HepG2 (cell line): ENCODE results near the gene AZU1. TPM values are rescaled to one million over a fixed set of nuclear protein-coding genes. Genes with fewer than 3 reads are reported as not detected.

Experiments used
- ATAC-seq: fragments of 200-7000 bp; cut with Tn5 transposase; 3 replicates; pipeline ENCODE4 v1.9.1; 2020; ENCODE audit warnings: mild to moderate bottlenecking, moderate library complexity
- BruUV-seq: library from RNA; stranded (reverse); fragments of 400-500 nt; replicated peaks from 2 replicates; lab custom pipeline; 2021; lab: Mats Ljungman, UMichigan
- CTCF ChIA-PET: fragments of 300-600 bp; formaldehyde crosslinking; extraction: SDS; loops from one replicate; lab custom pipeline; 2021; ENCODE audit warnings: low total read pairs, inconsistent platforms, low intra/inter-chr PET ratio; lab: Yijun Ruan, JAX
- POLR2A ChIA-PET: fragments of 350-600 bp; sonication (Branson Sonifier 250); formaldehyde crosslinking; loops from one replicate; lab custom pipeline; 2020; ENCODE audit warnings: antibody characterized with exemption, inconsistent platforms; lab: Yijun Ruan, JAX
- DNase-seq: peaks from one replicate; pipeline ENCODE4 v3.0.0-alpha.2; 2015; ENCODE audit warnings: low spot score
- FAIRE-seq: peaks from 3 replicates; lab custom pipeline; 2011; peaks lifted over from hg19 to GRCh38; lab: Jason Lieb, UNC
- H2AFZ ChIP-seq: one replicate; pipeline ENCODE4 v1.6.1; 2011; ENCODE audit warnings: low read length, inconsistent platforms
- H3K27ac ChIP-seq: fragments of 300-600 bp; 3 replicates; pipeline ENCODE4 v1.8.0; 2011; ENCODE audit warnings: mixed run types, mild to moderate bottlenecking, mixed read lengths, low read length, inconsistent platforms; ENCODE audit not compliant: insufficient read depth; ENCODE audit errors: extremely low read length
- H3K27me3 ChIP-seq, 2 experiments: fragments of 200-600 bp in 1 of 2; 2 replicates in 1 of 2; 3 replicates in 1 of 2; pipeline versions ENCODE4 v1.6.0 to v1.8.0; 2011; ENCODE audit warnings: low read length in 2 of 2, mild to moderate bottlenecking in 2 of 2, moderate library complexity in 2 of 2, inconsistent platforms in 1 of 2; ENCODE audit not compliant: insufficient read depth in 2 of 2, control insufficient read depth in 1 of 2
- H3K36me3 ChIP-seq, 2 experiments: fragments of 200-600 bp in 1 of 2; replicated peaks in 1 of 2; 2 replicates in 1 of 2; 3 replicates in 1 of 2; pipeline versions ENCODE4 v1.5.1 to v1.8.0; 2011; ENCODE audit warnings: low read length in 2 of 2, inconsistent platforms in 1 of 2; ENCODE audit not compliant: insufficient read depth in 2 of 2, control insufficient read depth in 1 of 2
- H3K4me1 ChIP-seq: 2 replicates; pipeline ENCODE4 v1.5.1; 2012; ENCODE audit warnings: low read length, inconsistent platforms; ENCODE audit not compliant: insufficient read depth
- H3K4me2 ChIP-seq: 2 replicates; pipeline ENCODE4 v1.6.0; 2011; ENCODE audit warnings: low read depth, low read length, inconsistent platforms
- H3K4me3 ChIP-seq, 3 experiments: fragments of 200-600 bp in 1 of 3; sonication (generic), shearing (Covaris generic) in 1 of 3; replicated peaks in 1 of 3; 2 replicates each; pipeline ENCODE4 v1.5.1; 2011 to 2016; ENCODE audit warnings: low read length in 3 of 3, inconsistent platforms in 2 of 3, low read depth in 2 of 3, mild to moderate bottlenecking in 2 of 3, control low read depth in 1 of 3, mixed read lengths in 1 of 3; ENCODE audit not compliant: insufficient read depth in 1 of 3
- H3K79me2 ChIP-seq: one replicate; pipeline ENCODE4 v1.6.1; 2011; ENCODE audit warnings: low read length, inconsistent platforms; ENCODE audit not compliant: insufficient read depth
- H3K9ac ChIP-seq: 2 replicates; pipeline ENCODE4 v1.6.0; 2011; ENCODE audit warnings: mild to moderate bottlenecking, low read depth, low read length, inconsistent platforms; ENCODE audit not compliant: insufficient read depth
- H3K9me3 ChIP-seq: 2 replicates; pipeline ENCODE4 v1.5.1; 2012; ENCODE audit warnings: mild to moderate bottlenecking, low read length
- H4K20me1 ChIP-seq: 2 replicates; pipeline ENCODE4 v1.6.0; 2011; ENCODE audit warnings: inconsistent platforms, mild to moderate bottlenecking, low read length, moderate library complexity; ENCODE audit not compliant: insufficient read depth
- ADNP ChIP-seq: sonication (generic); formaldehyde crosslinking; IDR thresholded peaks from 2 replicates; pipeline ENCODE4 v1.4.0; 2020; ENCODE audit warnings: missing genetic modification reagents
- CCAR2 ChIP-seq: fragments of 200-400 bp; formaldehyde crosslinking; optimal IDR thresholded peaks from 2 replicates; pipeline ENCODE3; 2018; ENCODE audit warnings: low read depth, mild to moderate bottlenecking, low read length, moderate library complexity
- CEBPG ChIP-seq: IDR thresholded peaks from 2 replicates; pipeline ENCODE4 v1.6.1; 2016
- HIC2 ChIP-seq: sonication (generic); formaldehyde crosslinking; IDR thresholded peaks from 2 replicates; pipeline ENCODE4 v1.9.0; 2022; ENCODE audit warnings: low read depth, missing genetic modification reagents
- HOXA3 ChIP-seq: sonication (generic); formaldehyde crosslinking; IDR thresholded peaks from 2 replicates; pipeline ENCODE4 v1.5.0; 2020; ENCODE audit warnings: missing genetic modification reagents
- MEIS1 ChIP-seq: sonication (generic); formaldehyde crosslinking; IDR thresholded peaks from 2 replicates; pipeline ENCODE4 v1.9.0; 2021; ENCODE audit warnings: mild to moderate bottlenecking, missing genetic modification reagents, moderate library complexity, borderline replicate concordance
- NFKBIZ ChIP-seq: IDR thresholded peaks from 2 replicates; pipeline ENCODE4 v1.6.1; 2018; ENCODE audit warnings: missing genetic modification reagents, missing compliant biosample characterization
- PAWR ChIP-seq: sonication (generic); formaldehyde crosslinking; IDR thresholded peaks from 2 replicates; pipeline ENCODE4 v1.4.0; 2020; ENCODE audit warnings: missing genetic modification reagents, mild to moderate bottlenecking, borderline replicate concordance
- PHB2 ChIP-seq: fragments of 450-650 bp; IDR thresholded peaks from 2 replicates; pipeline ENCODE4 v1.6.1; 2018; ENCODE audit not compliant: partially characterized antibody
- SIN3A ChIP-seq: IDR thresholded peaks from 2 replicates; pipeline ENCODE4 v1.6.1; 2011; ENCODE audit warnings: low read depth, mild to moderate bottlenecking, control low read depth, low read length, borderline replicate concordance
- TRIM24 ChIP-seq: sonication (generic); formaldehyde crosslinking; IDR thresholded peaks from 2 replicates; pipeline ENCODE4 v1.8.0; 2022; ENCODE audit warnings: mild to moderate bottlenecking, missing genetic modification reagents
- ZBTB4 ChIP-seq: sonication (generic); formaldehyde crosslinking; IDR thresholded peaks from 2 replicates; pipeline ENCODE4 v1.4.0; 2020; ENCODE audit warnings: missing genetic modification reagents, mild to moderate bottlenecking, borderline replicate concordance
- ZMYM2 ChIP-seq: sonication (generic); formaldehyde crosslinking; IDR thresholded peaks from 2 replicates; pipeline ENCODE4 v1.8.0; 2022; ENCODE audit warnings: mild to moderate bottlenecking, missing genetic modification reagents
- ZMYM4 ChIP-seq: sonication (generic); formaldehyde crosslinking; IDR thresholded peaks from 2 replicates; pipeline ENCODE4 v1.8.1; 2023; ENCODE audit warnings: mild to moderate bottlenecking, missing genetic modification reagents
- ZNF207 ChIP-seq: fragments of 450-650 bp; IDR thresholded peaks from 2 replicates; pipeline ENCODE4 v1.6.1; 2016; ENCODE audit warnings: antibody characterized with exemption, borderline replicate concordance
- ZNF44 ChIP-seq: sonication (generic); formaldehyde crosslinking; IDR thresholded peaks from 2 replicates; pipeline ENCODE4 v1.5.1; 2020; ENCODE audit warnings: mild to moderate bottlenecking, missing genetic modification reagents
- ZNF512B ChIP-seq: sonication (generic); formaldehyde crosslinking; IDR thresholded peaks from 2 replicates; pipeline ENCODE4 v1.5.1; 2020; ENCODE audit warnings: missing genetic modification reagents, mild to moderate bottlenecking, borderline replicate concordance
- ZNF547 ChIP-seq: sonication (generic); formaldehyde crosslinking; IDR thresholded peaks from 2 replicates; pipeline ENCODE4 v1.5.1; 2020; ENCODE audit warnings: mild to moderate bottlenecking, missing genetic modification reagents
- ZSCAN22 ChIP-seq: sonication (generic); formaldehyde crosslinking; IDR thresholded peaks from 2 replicates; pipeline ENCODE4 v1.4.0; 2020; ENCODE audit warnings: mild to moderate bottlenecking, missing genetic modification reagents
- WGBS: methylation state at CpG from one replicate; pipeline ENCODE4 v1.1.6; 2017; ENCODE audit warnings: low lambda C conversion rate; 5-methylcytosine and 5-hydroxymethylcytosine counted together
- in situ Hi-C: cut with HindIII; loops from 2 replicates; pipeline ENCODE4 v1.10.0; 2017; ENCODE audit warnings: low pct_unique_long_range_greater_than_20kb; ENCODE audit not compliant: extremely low pct_ligation_motif_present
- intact Hi-C: fragments of 100-400 bp; cut with micrococcal nuclease; formaldehyde crosslinking; loops from one replicate; pipeline ENCODE4 v1.10.0; 2022; ENCODE audit not compliant: unreplicated experiment
- polyA plus RNA-seq, 8 experiments: library from polyadenylated mRNA; depleted of rRNA in 3 of 8; stranded (reverse) in 7 of 8; unstranded in 1 of 8; fragments of >200 nt; fragmentation: Illumina TruSeq in 4 of 8; extraction: Trizol in 4 of 8; gene quantifications; 2 replicates each; pipeline versions ENCODE4 v1.2.1 to v1.2.3, GENCODE V29; 2011 to 2016; ENCODE audit warnings: low read depth in 4 of 8, missing spikeins in 1 of 8, mixed read lengths in 1 of 8; ENCODE audit not compliant: insufficient read depth in 1 of 8
- total RNA-seq, 5 experiments: library from RNA; depleted of rRNA; stranded (reverse); fragments of >200 nt; fragmentation: Illumina TruSeq; extraction: Trizol; gene quantifications; 2 replicates each; pipeline ENCODE4 v1.2.3, GENCODE V29; 2016; ENCODE audit warnings: low read depth in 1 of 5

AZU1 gene
- total and polyA plus RNA-seq, 2 of the 13 experiments (the other 11 are each of a cell fraction or from before 2014, with no cell fraction given) = not detected

- in situ Hi-C loops = no loop called here
- H2AFZ ChIP-seq = no peak overlapping the region
- 98% methylated on average over 25 of the region's 34 CpGs for WGBS
- H4K20me1 ChIP-seq = peaks cover 85% of the 10 kb centered on the region
- no peak overlapping the region for H3K4me3 ChIP-seq
- intact Hi-C loops = no loop called here
- ChIA-PET CTCF (no interaction called here), POLR2A (no interaction called here)
- BruUV-seq = no TSS peak
- no peak overlapping the region for H3K9ac ChIP-seq
- peaks cover 55% of the 10 kb centered on the region for H3K79me2 ChIP-seq
- no peak for DNase-seq
- no peak for ATAC-seq
- H3K27ac ChIP-seq = no peak overlapping the region
- no peak overlapping the region for H3K4me2 ChIP-seq
- no peaks in the 10 kb centered on the region for H3K27me3 ChIP-seq
- no peak for FAIRE-seq
- H3K4me1 ChIP-seq = peaks cover 7% of the 10 kb centered on the region
- H3K9me3 ChIP-seq = no peaks in the 10 kb centered on the region
- H3K36me3 ChIP-seq = peaks cover 53 to 96% of the 10 kb centered on the region in 2 experiments; a peak in 4 of 5 replicates
- TF ChIP-seq HIC2 (CRISPR knock-in tag) = no peak
- no peak for TF ChIP-seq ADNP
- no peak for TF ChIP-seq ZMYM4
- no peak for TF ChIP-seq PHB2
- no peak for TF ChIP-seq ZNF207
- no peak for TF ChIP-seq NFKBIZ (CRISPR knock-in tag)
- TF ChIP-seq PAWR = no peak
- TF ChIP-seq ZNF547 = no peak
- no peak for TF ChIP-seq ZNF512B (CRISPR knock-in tag)
- no peak for TF ChIP-seq SIN3A
- TF ChIP-seq CEBPG = no peak
- TF ChIP-seq TRIM24 (CRISPR knock-in tag) = no peak
- TF ChIP-seq MEIS1 (CRISPR knock-in tag) = no peak
- TF ChIP-seq CCAR2 = no peak
- no peak for TF ChIP-seq ZBTB4 (CRISPR knock-in tag)
- TF ChIP-seq ZSCAN22 (CRISPR knock-in tag) = no peak
- no peak for TF ChIP-seq HOXA3
- no peak for TF ChIP-seq ZNF44 (CRISPR knock-in tag)
- no peak for TF ChIP-seq ZMYM2 (CRISPR knock-in tag)
Measured at GRCh38 chr19:806815-807421, 20.7 kb upstream of the AZU1 start.
